PC-3 (cell line): ENCODE data around the gene PLPPR1.

Experiments
- EZH2 ChIP-seq: fragments of 300-600 bp; sonication (generic); IDR thresholded peaks from one replicate; pipeline ENCODE4 v1.6.1; 2017; ENCODE audit warnings: antibody characterized with exemption, mild to moderate bottlenecking, low read length; ENCODE audit not compliant: unreplicated experiment
- TF ChIP-seq, protein P1 (sequence below): fragments of 300-600 bp; sonication (generic); conservative IDR thresholded peaks from 2 replicates; pipeline ENCODE4 v1.5.1; 2017; ENCODE audit warnings: antibody characterized with exemption, low read depth, mild to moderate bottlenecking, low read length

DNA sequence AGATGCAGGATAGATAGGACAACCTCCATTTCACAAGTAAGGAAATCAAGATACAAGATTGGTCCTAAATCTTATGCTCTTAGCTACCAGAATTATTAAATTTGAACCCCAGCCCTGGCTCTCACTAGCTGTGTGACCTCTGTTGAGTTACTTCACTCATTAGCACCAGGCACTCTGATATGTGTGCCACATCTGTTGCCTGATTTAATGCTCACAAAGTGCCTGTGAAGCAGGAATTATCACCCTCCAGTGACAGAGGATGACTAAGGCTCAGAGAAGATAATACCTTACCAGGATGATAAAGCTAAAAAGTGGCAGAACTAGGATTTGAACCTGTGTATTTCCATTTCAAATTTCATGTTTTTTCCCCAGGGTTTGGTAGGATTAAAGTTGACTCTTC is 110.0 kb downstream of the PLPPR1 start:
- TF ChIP-seq, protein P1, sequence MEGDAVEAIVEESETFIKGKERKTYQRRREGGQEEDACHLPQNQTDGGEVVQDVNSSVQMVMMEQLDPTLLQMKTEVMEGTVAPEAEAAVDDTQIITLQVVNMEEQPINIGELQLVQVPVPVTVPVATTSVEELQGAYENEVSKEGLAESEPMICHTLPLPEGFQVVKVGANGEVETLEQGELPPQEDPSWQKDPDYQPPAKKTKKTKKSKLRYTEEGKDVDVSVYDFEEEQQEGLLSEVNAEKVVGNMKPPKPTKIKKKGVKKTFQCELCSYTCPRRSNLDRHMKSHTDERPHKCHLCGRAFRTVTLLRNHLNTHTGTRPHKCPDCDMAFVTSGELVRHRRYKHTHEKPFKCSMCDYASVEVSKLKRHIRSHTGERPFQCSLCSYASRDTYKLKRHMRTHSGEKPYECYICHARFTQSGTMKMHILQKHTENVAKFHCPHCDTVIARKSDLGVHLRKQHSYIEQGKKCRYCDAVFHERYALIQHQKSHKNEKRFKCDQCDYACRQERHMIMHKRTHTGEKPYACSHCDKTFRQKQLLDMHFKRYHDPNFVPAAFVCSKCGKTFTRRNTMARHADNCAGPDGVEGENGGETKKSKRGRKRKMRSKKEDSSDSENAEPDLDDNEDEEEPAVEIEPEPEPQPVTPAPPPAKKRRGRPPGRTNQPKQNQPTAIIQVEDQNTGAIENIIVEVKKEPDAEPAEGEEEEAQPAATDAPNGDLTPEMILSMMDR: no peak
- TF ChIP-seq EZH2: no peak
